ENCODE data around the gene AMDHD2. TPM values are rescaled to one million over a fixed set of nuclear protein-coding genes. Genes with fewer than 3 reads are reported as not detected.
A peak's percentile ranks its signal among the peaks of the same experiment; 100 is the strongest.

AMDHD2 gene
- total and polyA plus RNA-seq, 9 donors = 0.47 to 28.7 (median 25.6) TPM

- Histone ChIP-seq H3K36me3 (no peaks in the 10 kb centered on the region), H3K9me3 (no peaks in the 10 kb centered on the region), H3K27me3 (no peaks in the 10 kb centered on the region), H3K4me1 (ENCODE audit: insufficient read depth) (no peaks in the 10 kb centered on the region), H3K27ac (no peak overlapping the region), H3K4me3 (no peak overlapping the region)
- intact Hi-C loops (cut with DNase I) = loop anchor here in 2 of 4 donors (10.0 kb wide), 2 partner anchors 74 to 84 kb away; partner anchors contain the start of gene CCNF (in 1 of the 2)
- no peak for TF ChIP-seq EP300 (IDR thresholded peaks at IDR 0.05)
- TF ChIP-seq POLR2A (IDR thresholded peaks at IDR 0.05) = no peak
- no peak for TF ChIP-seq CTCF (IDR thresholded peaks at IDR 0.05)
- 82 to 86% (median 84%) methylated on average over 15 to 18 of the region's 18 CpGs for WGBS, 3 donors
- DNase-seq = peak in 1 of 5 donors; percentile 34
Observed at GRCh38 chr16:2508722-2509400, 11.3 kb upstream of the AMDHD2 start.

- H3K4me3 ChIP-seq = no peak overlapping the region
- H3K27ac ChIP-seq = no peak overlapping the region
Observed at GRCh38 chr16:2511128-2511800, 8.9 kb upstream of the AMDHD2 start.

GRCh38 chr16:2511996-2512734, 8.0 kb upstream of the AMDHD2 start:
- Histone ChIP-seq H3K36me3 (no peaks in the 10 kb centered on the region), H3K4me1 (ENCODE audit: insufficient read depth) (peaks cover 17% of the 10 kb centered on the region), H3K27me3 (no peaks in the 10 kb centered on the region), H3K9me3 (no peaks in the 10 kb centered on the region), H3K4me3 (no peak overlapping the region), H3K27ac (no peak overlapping the region)
- intact Hi-C loops (cut with DNase I) = no loop called here
- DNase-seq = peak in 2 of 5 donors; percentile 20 to 34
- WGBS, 3 donors = 85 to 91% (median 90%) methylated on average over 17 of the region's 17 CpGs
- TF ChIP-seq EP300 (IDR thresholded peaks at IDR 0.05) (no peak), CTCF (IDR thresholded peaks at IDR 0.05) (no peak), POLR2A (IDR thresholded peaks at IDR 0.05) (no peak)

More at GRCh38 chr16:2511128-2511800, 8.9 kb upstream of the AMDHD2 start:
- no peaks in the 10 kb centered on the region for H3K36me3 ChIP-seq
- no peaks in the 10 kb centered on the region for H3K27me3 ChIP-seq
- no peak for TF ChIP-seq EP300 (IDR thresholded peaks at IDR 0.05)
- TF ChIP-seq CTCF (IDR thresholded peaks at IDR 0.05) = no peak
- TF ChIP-seq POLR2A (IDR thresholded peaks at IDR 0.05) = no peak
- WGBS, 3 donors = 26 to 29% (median 27%) methylated on average over 24 of the region's 24 CpGs
- no peaks in the 10 kb centered on the region for H3K9me3 ChIP-seq
- DNase-seq = peak; percentile 80 to 91 (median 87)
- peaks cover 9% of the 10 kb centered on the region for H3K4me1 ChIP-seq (ENCODE audit: insufficient read depth)
- intact Hi-C loops (cut with DNase I) = no loop called here

- 27 to 38% (median 31%) methylated on average over 15 of the region's 15 CpGs for WGBS, 3 donors
- DNase-seq = peak in 3 of 5 donors; percentile 50 to 62 (median 57)
- H3K9me3 ChIP-seq = no peaks in the 10 kb centered on the region
- peaks cover 18% of the 10 kb centered on the region for H3K4me1 ChIP-seq (ENCODE audit: insufficient read depth)
- H3K36me3 ChIP-seq = no peaks in the 10 kb centered on the region
- TF ChIP-seq POLR2A (IDR thresholded peaks at IDR 0.05) = no peak
- no peak for TF ChIP-seq EP300 (IDR thresholded peaks at IDR 0.05)
- TF ChIP-seq CTCF (IDR thresholded peaks at IDR 0.05) = no peak
- H3K27me3 ChIP-seq = no peaks in the 10 kb centered on the region
- H3K4me3 ChIP-seq = peak overlapping the region; percentile 92
- intact Hi-C loops (cut with DNase I) = no loop called here
- peak overlapping the region; percentile 94 to 96 for H3K27ac ChIP-seq
Observed at GRCh38 chr16:2512735-2513404, 7.3 kb upstream of the AMDHD2 start.

Measured in ovary (tissue), 9 donors.